ENCODE data around the gene CASZ1.

CASZ1 gene

DNA sequence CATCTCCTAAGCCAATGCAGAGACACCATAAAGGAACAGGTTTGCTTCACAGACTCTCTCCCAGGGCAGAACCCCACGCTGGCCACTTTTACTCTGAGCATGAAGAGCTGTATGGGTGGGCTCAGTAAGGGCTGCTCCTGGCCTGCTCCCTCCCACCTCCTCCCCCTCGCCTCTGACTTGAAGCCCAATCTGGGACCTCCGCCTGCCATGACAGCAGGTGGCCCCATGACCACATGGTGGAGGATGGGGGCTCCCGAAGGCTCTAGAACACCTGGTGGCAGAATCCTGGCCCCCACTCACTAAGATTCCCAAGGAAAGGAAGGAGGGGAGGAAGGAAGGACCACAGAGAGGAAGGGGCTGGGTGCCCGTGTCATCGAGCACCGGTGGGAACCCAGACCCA, 23.7 kb downstream of the CASZ1 start:
- DNase-seq: no peak

DNA sequence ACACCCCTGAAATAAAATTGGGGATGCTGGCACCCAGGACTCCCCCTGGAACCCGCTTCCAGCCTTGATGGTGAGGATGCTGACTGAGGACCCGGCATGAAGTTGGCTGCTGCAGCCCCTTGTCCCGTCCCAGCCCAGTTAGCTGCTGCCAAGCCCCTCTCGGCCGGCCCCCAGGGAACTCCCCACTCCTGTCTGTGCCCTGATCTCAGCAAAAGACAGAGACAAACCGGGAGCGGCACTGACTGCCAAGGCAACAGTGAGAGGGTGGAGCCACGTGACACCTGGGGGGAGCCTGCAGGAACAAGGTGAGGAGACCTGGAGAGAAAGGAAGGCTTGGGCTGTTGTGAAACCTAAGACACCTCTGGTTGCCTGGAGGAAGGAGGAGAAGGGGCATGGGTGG, 24.7 kb downstream of the CASZ1 start:
- DNase-seq: no peak

DNA sequence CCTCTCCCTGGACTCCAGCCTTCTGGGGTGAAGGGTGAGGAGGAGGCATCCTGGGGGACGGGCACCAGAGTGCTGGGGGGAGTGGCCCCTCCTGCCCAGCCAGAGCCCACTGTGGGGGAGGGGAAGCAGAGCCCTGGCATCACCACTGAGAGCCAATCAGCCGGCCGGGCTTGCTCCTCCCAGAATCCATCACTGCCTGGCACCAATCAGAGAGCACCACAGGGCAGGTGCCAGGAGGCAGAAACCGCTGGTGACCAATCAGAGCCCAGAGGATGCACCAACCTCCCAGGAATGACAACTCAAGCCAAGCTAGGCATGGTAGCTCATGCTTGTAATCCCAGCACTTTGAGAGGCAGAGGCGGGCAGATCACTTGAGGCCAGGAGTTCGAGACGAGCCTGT, 27.9 kb downstream of the CASZ1 start:
- DNase-seq: no peak

DNA sequence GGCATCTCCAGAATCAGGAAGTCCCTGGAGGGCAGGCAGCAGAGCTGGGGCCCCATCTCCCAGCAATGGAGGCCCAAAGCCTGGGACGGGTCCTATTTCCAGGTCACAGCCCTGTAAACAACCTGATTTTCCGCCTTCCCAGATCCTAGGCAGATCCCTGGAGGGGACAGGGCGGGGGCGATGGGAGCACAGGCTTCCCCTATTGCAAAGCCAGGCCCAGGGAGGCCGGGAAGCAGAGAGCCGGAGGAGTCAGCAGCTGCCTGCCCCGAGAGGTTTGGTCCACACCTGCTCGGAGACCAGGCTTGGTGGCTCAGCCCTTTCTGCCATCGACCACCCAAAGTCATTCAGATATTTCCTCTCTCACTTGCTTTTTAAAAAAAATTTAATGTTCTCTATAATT, 29.2 kb downstream of the CASZ1 start:
- no peak for DNase-seq

DNA sequence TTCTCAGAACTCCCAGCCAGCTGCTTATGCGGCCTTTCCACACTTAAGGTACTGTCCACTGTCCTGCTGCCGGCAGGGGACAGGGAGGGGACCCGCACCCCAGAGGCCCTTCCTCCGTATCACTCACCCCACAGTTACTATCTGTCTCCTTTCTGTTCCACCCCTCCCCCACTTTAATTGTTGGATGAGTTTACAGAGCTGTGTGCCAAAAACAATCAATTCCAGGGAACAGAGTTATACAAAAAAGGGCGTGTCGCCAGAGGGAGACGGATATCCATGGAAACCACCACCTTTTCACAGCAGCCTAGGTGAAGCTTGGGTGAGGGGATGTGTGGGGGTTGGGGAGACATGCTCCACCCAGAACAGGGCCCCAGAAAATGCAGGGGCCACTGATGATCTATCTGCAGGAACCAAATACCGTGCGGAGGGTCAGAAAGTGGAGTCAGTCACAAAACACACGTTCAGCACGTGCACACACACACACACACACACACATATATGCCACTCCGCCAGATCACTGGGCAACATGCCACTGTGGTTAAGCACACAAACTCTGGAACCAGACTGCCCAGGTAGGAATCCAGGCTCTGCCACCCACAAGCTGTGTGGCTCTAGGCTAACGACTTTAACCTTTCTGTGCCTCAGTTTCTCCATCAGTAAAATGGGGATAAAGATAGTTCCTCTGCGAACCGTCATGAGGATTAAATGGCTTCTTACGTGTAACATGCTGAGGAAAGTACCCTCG, 30.5 kb downstream of the CASZ1 start:
- no peak for DNase-seq

DNA sequence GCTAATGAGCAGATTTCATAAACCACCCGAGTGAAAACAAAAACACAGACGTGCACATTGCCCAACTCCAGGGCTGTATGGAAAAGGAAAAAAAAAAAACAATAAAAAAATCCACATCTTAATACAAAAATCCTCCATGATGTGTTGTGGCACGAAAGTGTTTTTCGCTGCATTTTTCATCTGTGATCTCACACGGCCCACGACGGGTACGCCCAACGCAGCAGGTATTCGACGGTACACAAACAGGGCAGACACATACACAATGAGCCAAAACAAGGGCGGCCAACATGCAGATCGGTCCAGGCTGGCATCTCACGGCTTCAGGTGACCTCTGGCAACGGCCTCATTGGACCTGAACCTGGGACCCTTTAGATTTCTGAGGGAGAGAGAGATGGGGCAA, 31.1 kb downstream of the CASZ1 start:
- DNase-seq: no peak

DNA sequence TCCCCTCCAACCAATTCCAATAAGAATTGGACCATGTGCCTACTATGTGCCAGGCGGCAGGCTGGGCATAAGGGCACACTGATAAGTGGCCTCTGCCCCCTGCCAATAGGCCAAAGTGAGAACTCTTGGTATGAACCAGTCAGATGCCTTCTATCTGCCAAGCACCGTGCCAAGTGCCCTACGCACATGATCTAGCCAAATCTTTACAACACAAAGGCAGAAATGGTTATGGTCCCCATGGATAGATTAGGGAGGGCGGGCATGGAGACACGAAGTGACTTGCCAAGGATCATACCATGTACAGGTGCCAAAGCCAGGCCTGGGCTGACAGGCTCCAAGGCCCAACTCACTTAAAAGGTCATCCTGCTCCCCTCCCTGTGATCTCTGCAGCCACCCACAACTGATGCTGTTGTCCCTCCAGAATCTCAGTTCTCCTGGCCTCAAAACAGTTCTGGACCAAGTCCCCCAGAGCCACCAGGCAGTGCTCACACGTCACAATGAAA, 32.1 kb downstream of the CASZ1 start:
- no peak for DNase-seq

DNA sequence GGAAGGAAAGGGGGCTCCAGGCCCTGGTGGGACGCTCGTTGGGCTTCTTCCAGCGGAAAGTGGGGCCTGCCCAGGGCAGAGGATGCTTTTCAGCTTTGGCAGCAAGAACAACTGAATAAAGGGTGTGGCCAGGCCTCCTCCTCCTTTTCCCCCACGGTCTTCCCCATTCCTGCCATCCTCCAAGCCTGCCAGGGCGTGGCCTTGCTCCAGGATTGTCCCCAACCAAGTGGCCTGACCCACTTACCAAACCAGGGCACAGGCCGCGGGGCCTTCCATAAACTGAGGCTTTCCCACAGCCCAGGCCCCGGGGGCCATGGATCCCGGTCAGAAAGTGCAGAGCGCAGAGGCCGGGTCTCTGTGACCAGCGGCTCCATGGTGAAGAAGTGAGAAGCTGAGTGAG, 33.6 kb downstream of the CASZ1 start:
- DNase-seq: no peak

DNA sequence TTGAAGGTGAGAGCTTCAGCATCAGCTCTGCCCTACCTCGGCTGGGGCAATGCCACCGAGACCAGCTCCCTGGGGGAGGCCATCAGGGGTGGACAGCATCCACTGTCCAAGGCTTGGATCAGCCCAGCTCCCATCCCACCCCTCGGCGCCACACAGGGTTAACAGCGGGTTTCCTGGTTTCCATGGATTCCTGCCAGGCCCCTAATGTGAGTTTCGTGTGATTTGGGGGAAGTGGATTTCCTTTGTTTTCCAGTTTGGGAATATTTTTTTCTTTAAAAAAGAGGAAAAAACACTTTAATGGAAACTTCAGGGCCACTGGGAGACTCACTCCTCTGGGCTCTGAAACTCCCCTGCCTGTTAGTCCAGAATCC, 34.3 kb downstream of the CASZ1 start:
- no peak for DNase-seq

DNA sequence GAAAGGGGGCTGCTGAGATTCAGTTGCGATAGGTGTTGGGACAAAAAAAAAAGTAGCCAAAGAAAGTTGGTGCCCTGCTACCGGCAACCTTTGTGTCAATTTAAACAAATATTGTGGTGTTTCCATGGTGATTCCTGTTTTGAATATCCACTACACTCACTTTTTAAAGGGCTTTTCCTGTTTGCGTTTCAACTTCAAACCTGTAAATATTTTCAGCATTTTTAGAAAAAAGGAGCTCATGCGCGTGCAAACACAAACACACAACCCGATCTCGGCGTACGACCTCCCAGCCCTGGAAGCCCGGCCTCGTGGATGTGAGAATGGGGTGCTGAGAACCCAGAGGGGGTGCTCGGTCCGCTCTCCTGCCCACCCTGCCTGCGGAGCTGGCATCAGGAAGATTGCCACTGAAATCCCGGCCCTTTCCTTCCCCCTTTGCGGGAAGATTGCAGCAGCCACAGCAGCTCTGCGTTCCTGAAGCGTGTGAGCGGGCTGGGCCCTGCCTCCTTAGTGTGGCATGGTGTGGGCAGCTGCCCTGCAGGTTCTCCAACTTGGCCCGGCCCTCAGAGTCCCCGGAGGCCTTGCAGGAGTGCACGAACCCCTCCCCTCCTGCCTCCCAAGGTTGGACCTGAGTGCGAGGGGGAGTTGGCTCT, 34.8 kb downstream of the CASZ1 start:
- DNase-seq: no peak

DNA sequence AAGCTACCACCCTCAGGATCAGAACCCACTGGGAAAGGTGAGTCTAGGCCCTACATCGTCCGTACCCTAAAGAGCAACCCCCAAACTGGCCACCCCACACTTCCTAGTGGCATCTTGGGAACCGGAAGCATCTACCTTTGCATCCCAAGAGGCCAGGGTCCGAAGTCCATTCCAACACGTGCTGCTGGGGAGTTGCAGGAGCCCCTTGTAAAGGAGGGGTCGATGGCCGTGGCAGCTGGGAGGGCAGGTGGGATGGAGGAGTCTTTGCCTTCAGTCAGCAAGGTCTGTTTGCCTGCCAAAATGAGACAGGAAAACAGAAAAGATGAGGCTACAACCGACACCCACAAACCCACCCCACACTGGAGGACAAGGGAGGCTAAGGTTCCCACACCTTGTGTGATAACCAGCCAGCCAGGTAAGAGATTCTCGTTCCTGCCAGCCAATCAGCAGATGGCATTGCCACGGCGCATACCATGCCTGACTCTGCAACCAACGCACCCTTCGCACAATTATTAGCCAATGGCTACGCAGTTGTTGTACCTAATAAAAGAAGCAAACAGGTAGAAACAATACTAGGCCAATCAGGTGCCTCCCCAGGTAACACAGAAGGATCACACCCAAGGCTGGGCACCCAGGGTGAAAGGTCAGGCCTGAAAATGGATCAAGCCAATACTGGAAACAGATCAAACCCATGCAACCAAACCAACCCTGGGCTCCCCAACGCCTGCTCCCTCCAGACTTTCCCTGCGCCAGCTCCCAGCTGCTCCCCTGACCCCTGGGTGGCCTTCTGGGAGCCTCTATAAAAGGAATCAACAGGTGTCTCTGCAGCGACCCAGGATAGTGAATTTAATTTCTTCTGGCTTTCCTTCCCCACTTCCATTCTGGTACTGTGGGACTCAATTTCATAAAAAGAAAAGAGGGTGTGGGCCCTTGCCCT, 35.6 kb downstream of the CASZ1 start:
- no peak for DNase-seq

DNA sequence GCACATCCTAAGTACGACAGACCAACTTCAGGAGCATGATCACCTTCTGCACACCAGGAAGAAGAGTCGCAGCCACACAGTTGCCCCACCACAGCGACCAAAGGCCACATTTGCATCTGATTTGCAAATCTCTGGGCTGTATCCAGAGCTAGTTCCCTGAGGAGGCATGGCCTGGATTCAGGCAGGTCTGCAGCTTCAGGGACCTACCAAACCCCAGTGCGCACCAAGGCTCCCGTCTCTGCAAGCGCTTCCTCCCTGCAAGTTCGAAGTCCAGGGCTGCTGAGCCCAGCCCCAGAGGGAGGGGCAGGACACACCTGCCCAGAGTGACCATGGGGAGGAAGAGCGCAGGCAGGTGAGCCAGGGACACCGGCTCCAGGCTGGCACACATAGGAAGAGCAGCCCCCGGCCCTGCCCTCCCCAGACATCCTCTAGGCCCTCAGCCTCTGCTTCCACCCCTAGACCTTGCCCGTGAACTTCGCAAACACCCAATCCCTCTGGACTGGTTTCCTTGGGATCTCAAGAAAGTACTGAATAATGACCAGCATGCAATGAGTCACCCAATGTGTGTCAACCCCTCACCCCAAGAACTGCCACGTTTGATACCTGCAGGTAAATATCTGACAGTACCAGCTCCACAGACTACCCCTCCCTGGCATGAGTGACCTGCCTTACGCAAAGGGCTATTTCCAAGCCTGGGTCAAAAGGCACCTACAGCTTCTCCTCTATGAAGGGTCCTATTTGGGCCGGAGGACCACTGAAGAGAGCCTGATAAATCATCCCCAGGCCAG, 36.8 kb downstream of the CASZ1 start:
- no peak for DNase-seq

DNA sequence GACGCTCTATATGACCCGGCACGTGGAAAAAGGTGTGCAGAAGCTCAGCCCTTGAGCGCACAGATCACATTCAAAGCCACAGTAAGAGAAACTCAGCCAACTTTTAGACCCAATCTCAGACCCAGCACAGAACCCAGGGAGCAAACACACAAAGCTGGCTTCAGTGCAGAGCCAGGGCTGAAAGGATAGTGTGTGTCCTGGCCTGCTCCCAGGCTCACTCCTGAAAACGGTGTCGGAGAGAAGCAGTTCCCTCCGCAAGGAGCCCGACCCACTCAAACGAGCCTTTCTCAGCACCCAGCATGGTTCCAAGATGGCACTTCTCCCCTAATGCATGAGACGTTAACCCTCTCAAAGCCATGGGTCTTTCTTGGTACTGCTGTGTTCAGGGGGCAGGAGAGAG, 39.6 kb downstream of the CASZ1 start:
- DNase-seq: no peak

DNA sequence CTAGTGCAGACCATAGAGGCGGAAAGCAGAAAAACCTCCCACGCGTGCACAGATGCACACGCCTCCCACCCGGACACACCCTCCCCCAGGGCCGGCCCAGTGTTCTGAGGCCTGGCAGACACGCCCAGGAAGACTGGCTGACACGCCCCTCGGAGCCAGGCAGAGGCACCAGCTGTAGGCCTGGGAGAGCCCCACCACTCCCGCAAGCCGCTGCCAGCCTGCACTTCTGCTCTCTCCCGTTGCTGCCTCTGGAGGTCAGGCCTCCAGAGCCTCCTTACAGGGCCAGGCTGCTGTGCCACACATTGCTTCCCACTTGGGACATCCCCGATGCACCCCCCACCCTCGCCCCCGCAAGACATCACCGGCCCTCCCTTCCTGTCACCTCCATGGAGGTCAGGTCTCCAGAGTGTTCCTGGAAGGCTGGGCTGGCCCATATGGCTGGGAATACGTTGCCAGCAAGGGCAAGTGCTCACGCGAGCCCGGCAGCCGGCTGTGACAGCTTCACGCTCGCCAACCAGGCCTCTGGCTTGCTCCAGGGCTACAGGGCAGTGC, 40.4 kb downstream of the CASZ1 start:
- no peak for DNase-seq

DNA sequence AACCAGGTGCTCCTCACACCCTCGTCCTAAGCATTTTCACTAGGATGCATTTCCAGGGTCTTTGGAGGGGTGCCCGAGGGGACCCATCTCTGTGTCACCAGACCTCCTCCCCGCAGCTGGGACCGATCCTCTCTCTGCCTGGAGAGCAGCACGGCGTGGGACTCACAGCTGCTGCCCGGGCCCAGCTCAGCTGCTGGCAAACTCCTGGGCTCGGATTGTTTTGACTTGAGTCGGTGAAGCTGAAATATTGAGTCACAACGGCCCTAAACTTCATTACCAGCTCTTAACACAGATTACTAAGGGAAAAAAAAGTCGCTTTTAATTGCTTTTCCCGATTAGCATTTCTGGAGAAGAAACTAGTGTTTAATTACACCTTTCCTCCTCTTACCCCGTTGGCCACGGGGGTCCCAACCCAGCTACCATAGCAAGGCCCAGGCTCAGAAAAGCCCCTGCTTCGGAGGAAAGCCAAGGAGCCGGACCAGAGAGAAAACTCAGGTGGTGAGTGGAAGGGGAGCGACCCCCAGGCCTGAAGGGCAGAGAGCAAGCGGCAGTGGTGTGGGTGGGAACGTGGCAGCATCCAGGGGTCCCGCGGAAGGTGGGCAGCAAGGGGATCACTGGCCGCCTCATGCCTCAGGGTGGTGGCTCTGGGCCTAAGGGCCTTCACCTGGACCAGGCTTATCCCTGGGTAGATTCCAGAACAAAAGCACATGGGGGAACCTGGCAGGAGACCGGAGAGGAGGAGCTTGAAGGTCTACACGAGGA, 41.7 kb downstream of the CASZ1 start:
- DNase-seq: no peak

DNA sequence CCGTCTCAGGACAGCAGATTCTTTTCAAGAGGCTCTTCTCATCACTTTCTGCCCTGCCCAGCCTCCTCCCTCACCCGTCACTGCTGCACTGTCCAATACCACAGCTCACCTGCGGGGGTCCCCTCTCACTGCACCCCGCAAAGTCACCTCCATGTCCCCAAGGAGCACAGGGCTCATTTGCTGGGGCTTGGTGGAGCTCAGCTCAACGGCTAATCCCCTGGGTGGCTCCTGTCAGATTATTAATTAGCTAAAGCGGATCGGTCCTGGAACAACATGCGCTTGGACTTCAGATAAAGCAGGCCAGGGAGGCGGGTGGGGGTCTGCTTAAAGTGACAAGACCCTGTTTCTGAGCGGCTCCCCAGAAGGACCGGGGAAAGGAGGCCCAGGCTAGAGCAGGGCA, 43.1 kb downstream of the CASZ1 start:
- no peak for DNase-seq

DNA sequence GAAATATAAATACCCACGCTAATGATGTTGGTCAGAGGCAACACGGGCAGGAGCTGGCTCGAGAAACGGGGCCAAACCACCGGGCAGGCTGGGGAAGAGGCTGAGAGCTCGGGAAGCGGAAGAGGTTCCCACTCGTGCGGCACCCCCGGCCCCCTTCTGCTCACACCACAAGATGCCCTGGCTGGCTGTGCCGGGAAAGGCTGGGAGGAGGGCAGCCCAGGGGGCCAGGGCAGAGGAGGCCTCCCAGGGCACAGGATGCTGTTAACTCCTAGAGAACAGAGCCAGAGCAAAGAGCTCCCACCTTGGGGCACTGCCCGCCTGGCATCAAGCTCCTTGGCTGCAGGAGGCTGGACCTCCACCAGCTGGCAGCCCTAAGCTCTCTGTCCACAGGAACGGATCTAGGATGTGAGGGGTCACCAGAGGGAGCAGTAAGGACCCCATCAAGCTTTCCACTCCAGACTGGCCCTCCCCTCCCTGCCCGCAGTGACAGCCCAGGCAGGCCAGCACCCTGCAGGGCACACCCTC, 44.8 kb downstream of the CASZ1 start:
- no peak for DNase-seq

DNA sequence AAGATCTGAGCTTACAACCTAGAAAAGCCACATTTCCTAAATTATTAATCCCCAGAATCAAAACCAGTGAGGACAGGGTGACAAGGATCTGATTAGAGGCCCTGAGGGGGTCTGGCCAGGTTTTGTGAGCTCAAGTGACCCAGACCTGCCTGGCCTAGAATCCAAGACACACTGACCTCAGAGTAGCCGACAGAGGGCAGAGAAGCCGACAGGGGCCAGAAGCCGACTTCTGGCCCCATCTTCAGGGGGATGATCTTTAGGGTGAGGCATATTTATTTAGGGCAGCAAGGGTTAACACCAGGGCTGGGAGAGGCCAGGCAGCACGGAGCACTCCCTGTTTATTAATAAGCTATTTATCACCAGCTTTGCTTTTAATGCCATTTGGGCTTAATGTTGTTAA, 45.3 kb downstream of the CASZ1 start:
- DNase-seq: no peak

DNA sequence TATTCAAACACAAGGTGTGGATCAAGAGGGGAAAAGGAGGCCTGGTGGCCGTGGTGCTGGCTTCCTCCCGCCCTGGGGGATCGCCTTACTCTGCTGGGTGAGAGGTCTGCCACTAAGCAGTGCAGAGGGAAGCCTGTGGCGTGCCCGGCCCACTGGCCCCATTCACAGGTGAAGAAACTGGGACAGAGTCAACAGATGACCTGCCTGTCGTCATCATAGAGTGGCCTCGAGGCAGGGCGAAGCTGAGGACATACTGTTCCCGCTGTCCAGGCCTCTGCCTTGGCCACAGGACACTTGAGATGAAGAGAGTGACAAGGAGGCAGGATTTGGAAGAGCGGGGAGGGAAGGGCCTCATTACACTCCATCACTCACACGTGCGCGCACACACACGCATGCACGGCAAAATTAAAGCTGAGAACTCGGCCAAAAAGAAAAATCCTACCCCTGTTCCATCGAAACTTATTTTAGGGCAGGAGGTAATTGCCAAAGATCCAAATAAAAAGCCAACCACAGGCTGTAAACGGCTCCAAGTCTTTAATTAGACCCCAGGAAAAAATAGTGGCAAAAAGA, 50.5 kb downstream of the CASZ1 start:
- DNase-seq: no peak

DNA sequence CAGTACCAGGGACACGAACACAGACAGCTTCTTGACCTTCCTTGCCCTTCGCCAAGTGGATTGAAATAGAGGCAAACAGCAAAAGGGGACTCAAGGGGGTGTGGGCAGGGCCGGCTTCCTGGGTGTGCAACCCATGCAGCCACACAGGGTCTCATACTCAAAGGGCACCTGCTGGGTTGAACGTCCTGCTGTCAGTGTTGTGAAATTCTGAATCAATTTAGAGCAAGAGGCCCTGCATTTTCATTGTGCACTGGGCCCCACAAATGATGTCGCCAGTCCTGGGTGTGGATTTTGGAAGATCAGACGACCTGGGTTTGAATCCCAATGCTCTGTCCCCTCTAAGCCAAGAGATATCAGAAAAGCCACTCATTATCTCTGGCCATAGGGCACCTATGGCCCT, 51.1 kb downstream of the CASZ1 start:
- DNase-seq: no peak

DNA sequence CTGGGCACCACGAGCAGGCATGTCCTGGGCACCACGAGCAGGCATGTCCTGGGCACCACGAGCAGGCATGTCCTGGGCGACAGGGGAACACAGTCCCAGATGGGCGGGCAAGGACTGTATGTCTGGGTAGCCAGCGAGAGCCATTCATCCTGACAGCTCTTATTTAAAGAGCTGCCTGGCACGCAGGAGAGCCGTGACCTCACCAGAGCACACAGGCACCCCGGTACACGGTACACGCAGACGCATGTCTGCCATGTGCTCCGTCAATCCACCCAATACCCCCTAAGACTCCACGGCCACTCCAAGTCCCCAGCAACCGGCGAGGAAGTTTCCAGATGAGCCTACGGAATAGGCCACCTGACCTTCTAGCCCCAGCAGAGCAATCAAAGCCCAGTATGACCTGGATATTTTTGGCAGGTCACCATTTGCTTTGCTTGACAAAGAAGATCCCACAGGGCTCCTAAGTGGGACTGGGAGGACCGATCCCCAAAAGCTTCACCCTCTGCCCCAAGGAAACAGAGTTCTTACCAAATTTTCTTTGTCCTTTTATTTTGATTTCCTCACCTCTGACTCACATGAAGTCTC, 51.7 kb downstream of the CASZ1 start:
- DNase-seq: no peak

All from KG1 (cell line).